Measurements from ENCODE around the gene SERINC3. TPM values are rescaled to one million over a fixed set of nuclear protein-coding genes. Genes with fewer than 3 reads are reported as not detected.
A peak's percentile ranks its signal among the peaks of the same experiment; 100 is the strongest.

SERINC3 gene
- total and polyA plus RNA-seq, 2 of the 8 experiments (the other 6 are each of a cell fraction or from before 2014, with no cell fraction given), result 47.2 to 66.0 TPM

DNA sequence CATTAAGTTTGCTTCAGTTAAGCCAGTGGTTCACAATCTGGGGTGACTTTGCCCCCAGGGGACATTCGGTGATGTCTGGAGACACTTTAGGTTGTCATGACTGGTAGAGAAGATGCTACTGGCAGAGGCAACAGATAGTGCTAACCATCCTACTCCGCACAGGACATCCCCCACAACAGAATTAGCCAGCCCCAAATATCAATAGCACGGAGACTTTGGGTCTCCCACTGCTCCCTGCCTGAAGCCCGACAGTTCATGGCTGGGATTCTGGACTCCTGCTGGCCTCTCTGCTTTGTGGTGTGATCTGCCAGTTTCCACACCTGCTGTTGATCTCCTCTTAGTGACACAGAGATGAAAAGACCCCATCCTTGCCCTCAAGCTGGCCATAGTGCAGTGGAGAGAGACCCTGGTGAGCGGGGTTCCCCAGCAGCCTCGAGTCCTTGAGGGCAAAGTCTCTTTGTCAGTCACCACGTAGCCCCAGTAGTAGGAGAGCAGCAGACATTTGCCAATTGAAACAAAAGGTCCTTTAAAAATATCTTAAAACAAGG lies 70.9 kb downstream of the SERINC3 start:
- Histone ChIP-seq H3K4ac (replicated peaks; ENCODE audit: insufficient read length, low read depth, low read length) (peak overlapping the region; percentile 21), H3K14ac (ENCODE audit: insufficient read length) (no peak overlapping the region), H4K20me1 (replicated peaks in 1 of 2; ENCODE audit: control insufficient read depth in 1 of 2, insufficient read depth in 2 of 2, low read length in 2 of 2) (peaks cover 0 to 2% of the 10 kb centered on the region in 2 experiments), H3K4me1 (replicated peaks in 1 of 4; ENCODE audit: control insufficient read depth in 3 of 4, insufficient read depth in 4 of 4, low read length in 3 of 4) (no peaks in the 10 kb centered on the region), H2BK5ac (ENCODE audit: low read depth, low read length) (no peak overlapping the region), H3K27ac (ENCODE audit: low read depth, low read length) (no peak overlapping the region), H4K8ac (ENCODE audit: extremely low read depth, insufficient read depth, low read length) (no peak overlapping the region), H2AFZ (ENCODE audit: low read length) (no peak overlapping the region), H2BK120ac (replicated peaks; ENCODE audit: low read depth, low read length) (no peak overlapping the region), H3K9ac (replicated peaks in 1 of 4; ENCODE audit: extremely low read depth in 1 of 4, low read depth in 3 of 4, low read length in 3 of 4) (no peak overlapping the region), H2BK12ac (ENCODE audit: low read depth, low read length) (no peak overlapping the region), H2BK15ac (ENCODE audit: low read length) (no peak overlapping the region), H3K79me1 (ENCODE audit: low read depth, low read length) (no peaks in the 10 kb centered on the region), H2AK5ac (ENCODE audit: low read depth, low read length) (no peak overlapping the region), H2BK20ac (ENCODE audit: low read length) (no peak overlapping the region), H3K4me3 (ENCODE audit: extremely low read depth in 1 of 4, insufficient read depth in 2 of 4, low read depth in 3 of 4, low read length in 4 of 4) (no peak overlapping the region), H3K56ac (replicated peaks; ENCODE audit: insufficient read length, low read depth, low read length) (no peak overlapping the region), H3K4me2 (ENCODE audit: insufficient read depth in 1 of 2, low read depth in 2 of 2, low read length in 2 of 2) (no peak overlapping the region), H4K5ac (ENCODE audit: insufficient read length, low read depth, low read length) (no peak overlapping the region), H3K9me3 (ENCODE audit: insufficient read depth in 2 of 2, low read depth in 1 of 2, low read length in 1 of 2) (no peaks in the 10 kb centered on the region), H3K79me2 (ENCODE audit: control insufficient read depth in 1 of 2, insufficient read depth in 2 of 2, low read length in 2 of 2) (no peaks in the 10 kb centered on the region), H3K36me3 (ENCODE audit: control insufficient read depth in 2 of 4, insufficient read depth in 4 of 4, low read length in 3 of 4) (no peaks in the 10 kb centered on the region), H3K23ac (ENCODE audit: insufficient read length) (no peak overlapping the region), H4K91ac (replicated peaks; ENCODE audit: insufficient read length, low read length) (no peak overlapping the region), H3K23me2 (ENCODE audit: low read depth, low read length) (no peaks in the 10 kb centered on the region), H3K27me3 (replicated peaks in 1 of 4; ENCODE audit: control insufficient read depth in 3 of 4, extremely low read depth in 1 of 4, insufficient read depth in 3 of 4, low read length in 3 of 4) (no peaks in the 10 kb centered on the region), H3K18ac (ENCODE audit: extremely low read depth, low read length) (no peak overlapping the region)
- ChIA-PET CTCF (ENCODE audit: partially characterized antibody) (interaction anchor here (1.0 to 3.1 kb wide), 12 partner anchors 10 to 235 kb away, joined by 3 to 33 read pairs (median 7); no protein-coding TSS in a partner anchor), POLR2A (ENCODE audit: partially characterized antibody) (no interaction called here)
- 83% methylated on average over 7 of the region's 7 CpGs; no CpG with 5 or more reads in 1 of the 2 experiments for WGBS, 2 experiments (ENCODE audit: extremely low coverage in 1 of 2, insufficient coverage in 1 of 2, insufficient read length in 1 of 2, insufficient replicate concordance in 2 of 2, low coverage in 1 of 2, low lambda C conversion rate in 2 of 2, missing lambda C conversion rate in 1 of 2)
- no peak for FAIRE-seq
- DNase-seq (ENCODE audit: low read depth in 1 of 2, low spot score in 2 of 2), result no peak
- TF ChIP-seq EP300 (IDR thresholded peaks at IDR 0.05; ENCODE audit: borderline replicate concordance in 1 of 2, low read depth in 2 of 2, low read length in 2 of 2) (no peak), CEBPB (IDR thresholded peaks at IDR 0.05; ENCODE audit: low read depth, low read length) (no peak), POU5F1 (IDR thresholded peaks at IDR 0.05; ENCODE audit: low read depth, low read length) (no peak), PHF8 (conservative IDR thresholded peaks at IDR 0.05; ENCODE audit: low read depth, low read length) (no peak), SAP30 (IDR thresholded peaks at IDR 0.05; ENCODE audit: insufficient read depth, insufficient replicate concordance, low read length) (no peak), TBP (IDR thresholded peaks at IDR 0.05; ENCODE audit: low read depth, low read length) (no peak), TCF12 (IDR thresholded peaks at IDR 0.05; ENCODE audit: low read depth, low read length) (no peak), RFX5 (IDR thresholded peaks at IDR 0.05; ENCODE audit: borderline replicate concordance, low read depth, low read length) (no peak), SP2 (IDR thresholded peaks at IDR 0.05; ENCODE audit: low read length) (no peak), TEAD4 (IDR thresholded peaks at IDR 0.05; ENCODE audit: low read depth, low read length) (no peak)
- TF ChIP-seq, protein P1, sequence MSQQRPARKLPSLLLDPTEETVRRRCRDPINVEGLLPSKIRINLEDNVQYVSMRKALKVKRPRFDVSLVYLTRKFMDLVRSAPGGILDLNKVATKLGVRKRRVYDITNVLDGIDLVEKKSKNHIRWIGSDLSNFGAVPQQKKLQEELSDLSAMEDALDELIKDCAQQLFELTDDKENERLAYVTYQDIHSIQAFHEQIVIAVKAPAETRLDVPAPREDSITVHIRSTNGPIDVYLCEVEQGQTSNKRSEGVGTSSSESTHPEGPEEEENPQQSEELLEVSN (IDR thresholded peaks at IDR 0.05), result no peak
- TF ChIP-seq, protein P2, sequence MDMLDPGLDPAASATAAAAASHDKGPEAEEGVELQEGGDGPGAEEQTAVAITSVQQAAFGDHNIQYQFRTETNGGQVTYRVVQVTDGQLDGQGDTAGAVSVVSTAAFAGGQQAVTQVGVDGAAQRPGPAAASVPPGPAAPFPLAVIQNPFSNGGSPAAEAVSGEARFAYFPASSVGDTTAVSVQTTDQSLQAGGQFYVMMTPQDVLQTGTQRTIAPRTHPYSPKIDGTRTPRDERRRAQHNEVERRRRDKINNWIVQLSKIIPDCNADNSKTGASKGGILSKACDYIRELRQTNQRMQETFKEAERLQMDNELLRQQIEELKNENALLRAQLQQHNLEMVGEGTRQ (IDR thresholded peaks at IDR 0.05; ENCODE audit: low read length), result no peak
